Nephron (organoid): Measurements from ENCODE around the gene YAF2.

ENCODE experiments used
- H3K27ac Mint-ChIP-seq, 3 experiments: 2 replicates each; pipeline ENCODE4 v1.8.0; 2020; ENCODE audit warnings: mixed read lengths in 3 of 3, mild to moderate bottlenecking in 2 of 3, moderate library complexity in 1 of 3
- H3K27me3 Mint-ChIP-seq: 2 replicates; pipeline ENCODE4 v1.8.0; 2021; ENCODE audit warnings: low read depth, mild to moderate bottlenecking, moderate library complexity, mixed read lengths
- H3K36me3 Mint-ChIP-seq: 2 replicates; pipeline ENCODE4 v1.8.0; 2020; ENCODE audit warnings: low read depth, mixed read lengths
- H3K4me1 Mint-ChIP-seq: 2 replicates; pipeline ENCODE4 v1.8.0; 2020; ENCODE audit warnings: mixed read lengths
- H3K4me3 Mint-ChIP-seq, 3 experiments: 2 replicates each; pipeline ENCODE4 v1.8.0; 2020; ENCODE audit warnings: mild to moderate bottlenecking in 3 of 3, mixed read lengths in 3 of 3, moderate library complexity in 2 of 3
- H3K9me3 Mint-ChIP-seq: 2 replicates; pipeline ENCODE4 v1.8.0; 2020; ENCODE audit warnings: mixed read lengths
- CTCF ChIP-seq, 3 experiments: fragments of 200-600 bp; sonication (generic); IDR thresholded peaks; one replicate each; pipeline ENCODE4 v1.5.0; 2021; ENCODE audit warnings: antibody characterized with exemption in 3 of 3; ENCODE audit not compliant: unreplicated experiment in 3 of 3

Gene YAF2

GRCh38 chr12:42109031-42109430 is 129.0 kb downstream of the YAF2 start:
- Mint-ChIP-seq H3K4me3 (no peak overlapping the region), H3K27ac (no peak overlapping the region), H3K27me3 (no peaks in the 10 kb centered on the region), H3K36me3 (peaks cover 69% of the 10 kb centered on the region), H3K4me1 (peaks cover 4% of the 10 kb centered on the region), H3K9me3 (peaks cover 25% of the 10 kb centered on the region)
- no peak for TF ChIP-seq CTCF (IDR thresholded peaks at IDR 0.05; ENCODE audit: unreplicated experiment in 3 of 3)
